Endometrium (tissue), 2 donors: Measurements from ENCODE around the gene SPN.
"Not testable (repeated sequence)": the region's sequence is repeated elsewhere in the genome, so short reads cannot be mapped to it uniquely, and the experiment has no call there.

ENCODE experiments used
- FAIRE-seq: peaks from 2 replicates; lab custom pipeline; 2012; peaks lifted over from hg19 to GRCh38; lab: Jason Lieb, UNC
- donor health status: control.
- donor health status: control.

SPN gene

DNA sequence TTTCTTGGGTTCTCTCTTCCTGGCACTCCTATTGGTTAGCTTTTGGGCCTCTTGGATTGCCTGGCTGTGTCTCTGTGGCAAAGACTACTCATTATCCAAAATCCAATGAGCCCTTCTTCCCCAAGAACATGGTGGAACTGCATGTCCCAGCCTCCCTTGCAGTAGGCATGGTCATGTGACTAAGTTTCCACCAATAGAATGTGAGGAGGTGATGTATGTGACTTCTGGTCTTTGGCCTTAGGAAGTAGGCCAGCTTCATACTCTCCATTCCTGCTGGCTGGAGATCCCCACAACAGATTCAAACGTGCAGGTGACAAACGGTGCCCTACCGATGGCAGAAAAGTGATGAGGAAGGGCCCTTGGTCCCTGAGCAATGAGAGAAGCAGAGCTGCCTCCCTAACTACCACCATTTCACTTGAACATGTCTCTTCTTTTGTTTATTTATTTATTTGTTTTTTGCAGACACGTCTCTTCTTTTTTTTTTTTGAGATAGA, 17.3 kb upstream of the SPN start:
- no peak for FAIRE-seq

DNA sequence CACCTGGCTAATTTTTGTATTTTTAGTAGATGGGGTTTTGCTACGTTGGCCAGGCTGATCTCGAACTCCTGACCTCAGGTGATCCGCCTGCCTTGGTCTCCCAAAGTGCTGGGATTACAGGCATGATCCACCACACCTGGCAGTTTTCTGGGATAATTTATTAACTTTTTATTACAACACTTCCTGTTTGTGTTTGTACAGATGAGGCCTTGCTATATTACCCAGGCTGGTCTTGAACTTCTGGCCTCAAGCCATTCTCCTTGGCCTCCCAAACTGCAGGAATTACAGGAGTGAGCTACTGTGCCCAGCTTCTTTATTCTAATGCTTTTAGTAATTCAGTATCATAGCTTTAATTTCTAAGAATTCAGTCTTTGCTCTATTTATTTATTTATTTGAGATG, 16.1 kb upstream of the SPN start:
- FAIRE-seq, result no peak

DNA sequence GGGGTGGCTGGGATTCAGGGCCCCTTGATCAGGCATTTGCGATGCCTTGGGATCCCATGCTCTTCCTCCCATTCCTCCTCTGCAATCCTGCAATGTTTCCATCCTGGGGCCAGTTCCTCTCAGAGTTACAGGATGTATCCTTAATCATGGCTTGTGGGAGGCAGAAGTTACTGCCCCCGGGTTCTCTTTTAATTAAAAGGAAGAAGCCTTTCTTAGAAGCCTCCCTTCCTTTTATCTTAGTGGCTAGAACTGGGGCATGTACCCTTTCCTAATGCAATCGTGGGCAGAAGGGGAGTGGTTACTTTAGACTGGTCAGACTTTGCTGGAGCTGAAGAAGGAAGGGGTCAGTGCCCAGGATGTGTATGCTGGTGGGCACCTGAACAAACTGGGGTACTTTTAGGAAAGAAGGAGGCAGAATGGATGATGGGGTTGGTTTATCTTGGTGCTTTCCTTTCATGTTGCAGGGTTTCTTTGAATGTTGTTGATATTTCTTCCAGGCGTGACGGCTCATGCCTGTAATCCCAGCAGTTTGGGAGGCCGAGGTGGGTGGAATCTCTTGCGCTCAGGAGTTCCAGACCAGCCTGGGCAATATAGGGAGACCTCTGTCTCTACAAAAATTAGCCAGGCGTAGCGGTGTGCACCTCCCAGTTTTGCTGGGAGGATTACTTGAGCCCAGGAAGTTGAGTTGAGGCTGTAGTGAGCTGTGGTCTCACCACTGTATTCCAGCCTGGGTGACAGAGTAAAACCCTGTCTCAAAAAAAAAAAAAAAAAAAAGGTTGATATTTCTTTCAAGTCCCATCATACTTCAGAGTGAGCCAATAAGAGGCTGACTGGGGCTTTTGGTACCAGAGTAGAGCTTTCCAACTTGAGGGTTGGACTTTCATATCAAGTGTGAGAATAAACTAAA, 13.2 kb upstream of the SPN start:
- FAIRE-seq, result no peak

DNA sequence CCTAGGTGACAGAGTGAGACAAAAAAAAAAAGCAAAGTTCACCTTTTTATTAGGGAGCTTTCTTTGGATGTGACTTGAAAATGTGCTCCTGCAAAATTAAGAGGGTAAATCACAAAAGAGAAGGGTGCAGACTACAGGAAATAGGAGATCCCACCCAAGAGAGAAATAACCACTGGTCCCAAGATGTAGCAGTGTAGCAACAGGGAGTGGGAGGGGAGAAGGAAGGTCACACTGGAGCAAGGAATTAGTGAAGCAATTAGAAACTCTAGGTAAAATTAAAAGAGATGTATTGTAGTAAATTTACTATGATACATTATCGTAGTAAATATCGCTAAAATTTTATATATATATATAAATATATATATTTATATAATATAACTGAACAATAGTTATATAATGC, 12.3 kb upstream of the SPN start:
- no peak for FAIRE-seq

GRCh38 chr16:29651774-29652349, 11.2 kb upstream of the SPN start:
- no peak for FAIRE-seq

- FAIRE-seq, result no peak
These were observed 9.6 kb upstream of the SPN start for GRCh38 chr16:29653471-29653870.

GRCh38 chr16:29653890-29654289, 9.2 kb upstream of the SPN start:
- FAIRE-seq, result not testable (repeated sequence)

DNA sequence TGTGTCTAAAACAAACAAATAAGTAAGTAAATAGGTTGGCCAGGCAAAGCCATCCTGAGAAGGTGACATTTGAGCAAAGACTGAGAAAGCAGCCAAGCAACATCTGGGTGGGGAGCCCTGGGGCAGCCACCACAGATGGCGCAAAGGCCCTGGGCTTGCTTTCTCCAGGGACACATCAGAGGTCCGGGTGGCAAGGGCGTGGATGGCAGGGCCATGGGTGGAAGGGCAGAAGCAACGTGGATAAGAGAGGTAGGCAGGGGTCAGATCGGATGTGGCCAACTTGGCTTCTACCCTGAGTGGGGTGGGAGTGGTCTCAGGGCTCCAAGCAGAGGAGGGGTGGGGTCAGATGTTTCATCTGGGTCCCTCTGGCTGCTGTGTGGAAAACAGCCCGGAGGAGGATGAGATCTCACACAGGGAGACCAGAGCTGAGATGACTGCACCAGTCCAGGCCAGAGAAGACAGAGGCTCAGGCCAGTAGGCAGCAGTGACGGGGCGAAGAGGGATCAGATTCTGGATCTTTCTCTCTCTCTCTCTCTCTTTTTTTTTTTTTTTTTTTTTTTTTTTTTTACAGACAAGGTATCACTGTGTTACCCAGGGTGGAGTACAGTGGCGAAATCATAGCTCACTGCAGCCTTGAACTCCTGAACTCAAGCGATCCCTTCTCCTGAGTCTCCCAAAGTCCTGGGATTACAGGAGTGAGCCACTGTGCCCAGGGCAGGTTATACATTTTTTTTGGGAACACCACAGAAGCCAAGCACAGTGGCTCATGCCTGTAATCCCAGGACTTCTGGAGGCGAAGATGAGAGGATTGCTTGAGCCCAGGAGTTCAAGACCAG, 6.1 kb upstream of the SPN start:
- FAIRE-seq, result no peak

- no peak for FAIRE-seq
These were observed 4.3 kb upstream of the SPN start for GRCh38 chr16:29658705-29659104.

DNA sequence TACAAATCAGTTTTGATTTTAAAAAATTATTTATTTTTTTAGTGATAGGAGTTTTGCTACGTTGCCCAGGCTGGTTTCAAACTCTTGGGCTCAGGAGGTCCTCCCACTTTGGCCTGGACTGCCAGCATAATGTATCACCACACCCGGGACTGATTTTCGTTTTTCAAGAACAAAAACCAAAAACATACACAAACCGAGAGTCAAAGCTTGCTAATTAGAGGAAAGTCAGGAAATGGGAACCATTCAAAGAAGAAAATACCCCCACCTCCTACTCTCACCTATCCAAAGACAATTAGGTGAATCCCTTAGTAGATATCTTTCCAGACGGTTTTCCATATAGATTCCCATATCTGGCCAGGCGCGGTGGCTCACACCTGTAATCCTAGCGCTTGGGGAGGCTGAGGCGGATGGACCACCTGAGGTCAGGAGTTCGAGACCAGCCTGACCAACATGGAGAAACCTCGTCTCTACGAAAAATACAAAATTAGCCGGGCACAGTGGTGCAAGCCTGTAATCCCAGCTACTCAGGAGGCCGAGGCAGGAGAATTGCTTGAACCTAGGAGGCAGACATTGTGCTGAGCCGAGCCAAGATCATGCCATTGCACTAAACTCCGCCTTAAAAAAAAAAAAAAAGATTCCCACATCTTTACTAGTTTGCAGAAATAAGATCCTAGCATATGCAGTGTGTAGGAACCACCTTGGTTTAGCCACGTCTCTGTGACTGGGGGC, 883 bp upstream of the SPN start:
- FAIRE-seq, result no peak

GRCh38 chr16:29662729-29663015, 375 bp upstream of the SPN start:
- no peak for FAIRE-seq

DNA sequence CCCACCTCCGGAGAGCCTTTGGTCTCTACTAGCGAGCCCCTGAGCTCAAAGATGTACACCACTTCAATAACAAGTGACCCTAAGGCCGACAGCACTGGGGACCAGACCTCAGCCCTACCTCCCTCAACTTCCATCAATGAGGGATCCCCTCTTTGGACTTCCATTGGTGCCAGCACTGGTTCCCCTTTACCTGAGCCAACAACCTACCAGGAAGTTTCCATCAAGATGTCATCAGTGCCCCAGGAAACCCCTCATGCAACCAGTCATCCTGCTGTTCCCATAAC, 702 bp downstream of the SPN start:
- FAIRE-seq, result no peak

DNA sequence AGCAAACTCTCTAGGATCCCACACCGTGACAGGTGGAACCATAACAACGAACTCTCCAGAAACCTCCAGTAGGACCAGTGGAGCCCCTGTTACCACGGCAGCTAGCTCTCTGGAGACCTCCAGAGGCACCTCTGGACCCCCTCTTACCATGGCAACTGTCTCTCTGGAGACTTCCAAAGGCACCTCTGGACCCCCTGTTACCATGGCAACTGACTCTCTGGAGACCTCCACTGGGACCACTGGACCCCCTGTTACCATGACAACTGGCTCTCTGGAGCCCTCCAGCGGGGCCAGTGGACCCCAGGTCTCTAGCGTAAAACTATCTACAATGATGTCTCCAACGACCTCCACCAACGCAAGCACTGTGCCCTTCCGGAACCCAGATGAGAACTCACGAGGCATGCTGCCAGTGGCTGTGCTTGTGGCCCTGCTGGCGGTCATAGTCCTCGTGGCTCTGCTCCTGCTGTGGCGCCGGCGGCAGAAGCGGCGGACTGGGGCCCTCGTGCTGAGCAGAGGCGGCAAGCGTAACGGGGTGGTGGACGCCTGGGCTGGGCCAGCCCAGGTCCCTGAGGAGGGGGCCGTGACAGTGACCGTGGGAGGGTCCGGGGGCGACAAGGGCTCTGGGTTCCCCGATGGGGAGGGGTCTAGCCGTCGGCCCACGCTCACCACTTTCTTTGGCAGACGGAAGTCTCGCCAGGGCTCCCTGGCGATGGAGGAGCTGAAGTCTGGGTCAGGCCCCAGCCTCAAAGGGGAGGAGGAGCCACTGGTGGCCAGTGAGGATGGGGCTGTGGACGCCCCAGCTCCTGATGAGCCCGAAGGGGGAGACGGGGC, 1.3 kb downstream of the SPN start:
- no peak for FAIRE-seq

GRCh38 chr16:29665294-29666077, 2.4 kb downstream of the SPN start:
- no peak for FAIRE-seq

- FAIRE-seq, result not testable (repeated sequence)
These were observed 4.2 kb downstream of the SPN start for GRCh38 chr16:29667322-29667610.

DNA sequence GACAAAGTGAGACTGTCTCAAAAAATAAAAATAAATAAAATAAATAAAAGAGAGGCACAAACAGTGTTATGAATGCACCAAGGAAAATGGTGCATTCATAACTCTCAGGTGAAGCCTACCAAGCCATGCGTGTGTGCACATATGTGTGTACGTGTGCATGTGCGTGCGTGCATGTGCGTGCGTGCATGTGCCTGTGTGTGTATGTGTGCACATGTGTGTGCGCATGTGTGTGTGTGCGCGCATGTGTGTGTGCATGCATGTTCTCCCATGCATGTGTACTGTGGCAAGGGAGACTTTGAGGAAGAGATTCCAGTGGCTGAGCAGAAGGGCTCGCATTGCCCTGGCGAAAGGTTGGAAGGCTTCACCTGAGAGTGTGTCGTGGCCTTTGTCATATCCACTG, 4.7 kb downstream of the SPN start:
- no peak for FAIRE-seq

- FAIRE-seq, result no peak
These were observed 5.2 kb downstream of the SPN start for GRCh38 chr16:29668267-29668666.

DNA sequence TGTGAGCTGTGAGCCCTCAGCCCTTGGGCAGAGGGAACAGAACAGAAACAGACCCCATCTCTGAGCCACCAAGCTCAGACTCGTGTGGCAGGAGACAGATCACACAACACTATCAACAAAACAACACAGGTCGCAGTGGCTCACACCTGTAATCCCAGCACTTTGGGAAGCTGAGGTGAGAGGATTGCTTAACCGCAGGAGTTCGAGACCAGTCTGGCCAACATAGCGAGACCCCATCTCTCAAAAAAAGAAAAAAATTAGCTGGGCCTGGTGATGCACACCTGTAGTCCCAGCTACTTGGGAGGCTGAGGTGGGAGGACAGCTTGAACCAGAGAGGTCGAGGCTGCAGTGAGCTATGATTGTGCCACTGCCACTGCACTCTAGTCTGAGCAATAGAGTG, 10.5 kb downstream of the SPN start:
- no peak for FAIRE-seq

DNA sequence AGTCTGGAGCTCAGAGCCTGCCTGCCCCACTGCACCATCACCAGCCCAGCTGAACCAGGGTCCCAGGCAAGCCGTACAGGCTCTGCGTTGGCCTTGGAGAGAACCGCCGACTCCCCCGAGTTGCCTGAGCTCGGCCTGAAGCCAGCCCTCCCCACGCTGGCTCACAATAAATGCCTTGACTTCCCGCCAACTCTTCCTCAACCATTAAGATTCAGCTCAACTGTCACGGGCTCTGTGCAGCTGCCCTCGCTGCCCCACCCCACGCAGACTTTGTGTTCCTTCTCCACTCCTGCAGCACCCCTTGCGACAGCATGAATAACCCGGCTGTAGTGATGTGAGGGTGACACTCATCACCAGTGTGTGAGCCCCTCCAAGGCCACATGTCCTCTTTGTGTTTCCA, 11.1 kb downstream of the SPN start:
- no peak for FAIRE-seq

DNA sequence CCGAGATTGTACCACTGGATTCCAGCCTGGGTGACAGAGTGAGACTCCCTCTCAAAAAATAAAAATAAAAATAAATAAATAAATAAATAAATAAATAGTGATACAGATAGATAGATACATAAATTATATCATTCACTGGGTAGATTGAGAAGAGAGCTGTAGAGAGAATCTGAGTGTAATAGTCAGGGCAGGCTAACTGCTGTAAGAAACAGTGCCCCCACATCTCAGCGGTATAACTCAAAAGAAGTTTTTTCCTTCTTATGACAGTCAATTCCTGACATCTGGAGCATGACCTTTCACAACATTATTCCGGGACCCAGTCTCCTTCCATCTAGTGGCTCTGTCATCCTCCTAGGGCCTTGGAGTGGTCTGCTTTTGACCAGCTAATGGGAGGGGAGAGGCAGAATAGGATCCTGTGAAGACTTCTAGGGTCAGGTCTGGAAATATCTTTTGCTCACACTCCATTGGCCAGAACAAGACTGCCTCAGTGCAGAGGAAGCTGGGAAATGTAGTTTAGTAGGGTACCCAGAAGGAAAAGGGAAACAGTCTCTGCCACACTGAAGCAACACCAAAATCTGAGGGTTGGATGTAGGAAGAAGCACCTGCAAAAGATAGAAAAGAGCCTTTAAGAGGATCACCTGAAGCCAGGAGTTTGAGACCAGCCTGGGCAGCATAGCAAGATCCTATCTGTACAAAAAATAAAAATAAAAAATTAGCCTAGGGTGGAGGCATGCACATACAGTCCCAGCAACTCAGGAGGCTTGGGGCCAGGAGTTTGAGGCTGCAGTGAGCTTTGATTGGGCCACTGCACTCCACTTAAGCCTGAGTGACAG, 13.0 kb downstream of the SPN start:
- FAIRE-seq, result no peak
